ENCODE results near the gene CACNB2. TPM values are rescaled to one million over a fixed set of nuclear protein-coding genes. Genes with fewer than 3 reads are reported as not detected.

CACNB2 gene
- total RNA-seq, 4 donors from 2014 or later: 73.5 to 108 (median 87.2) TPM

- Histone ChIP-seq H3K27me3 (no peaks in the 10 kb centered on the region), H3K36me3 (no peaks in the 10 kb centered on the region), H3K27ac (replicated peaks in 1 of 4) (peak overlapping the region in 2 of 4 donors; percentile 39 to 43), H3K4me3 (no peak overlapping the region), H3K9me3 (no peaks in the 10 kb centered on the region), H3K4me1 (peaks cover 9 to 53% (median 37%) of the 10 kb centered on the region in 4 donors)
- intact Hi-C loops (cut with DNase I): no loop called here
- peak; percentile 31 for DNase-seq (ENCODE audit: extremely low spot score)
- no peak for TF ChIP-seq POLR2A (IDR thresholded peaks at IDR 0.05; ENCODE audit: low read depth)
- TF ChIP-seq EP300 (IDR thresholded peaks at IDR 0.05): no peak
- no peak for TF ChIP-seq POLR2AphosphoS5 (IDR thresholded peaks at IDR 0.05)
- TF ChIP-seq CTCF (IDR thresholded peaks at IDR 0.05): no peak
- 78% methylated on average over 2 of the region's 2 CpGs for WGBS
Observed at GRCh38 chr10:18377898-18378297, 237.7 kb downstream of the CACNB2 start.

- intact Hi-C loops (cut with DNase I): no loop called here
Observed at GRCh38 chr10:18378766-18379165, 238.5 kb downstream of the CACNB2 start.

GRCh38 chr10:18381679-18382078 is 241.5 kb downstream of the CACNB2 start:
- H3K36me3 ChIP-seq: no peaks in the 10 kb centered on the region
- DNase-seq (ENCODE audit: extremely low spot score): peak; percentile 4
- TF ChIP-seq POLR2A (IDR thresholded peaks at IDR 0.05; ENCODE audit: low read depth) (no peak), POLR2AphosphoS5 (IDR thresholded peaks at IDR 0.05) (no peak), CTCF (IDR thresholded peaks at IDR 0.05) (no peak), EP300 (IDR thresholded peaks at IDR 0.05) (no peak)
- H3K9me3 ChIP-seq: no peaks in the 10 kb centered on the region
- no peak overlapping the region for H3K27ac ChIP-seq (replicated peaks in 1 of 4)
- H3K4me1 ChIP-seq: peaks cover 9 to 46% (median 28%) of the 10 kb centered on the region in 4 donors
- H3K4me3 ChIP-seq: no peak overlapping the region
- H3K27me3 ChIP-seq: no peaks in the 10 kb centered on the region
- 91% methylated on average over 5 of the region's 5 CpGs for WGBS
- intact Hi-C loops (cut with DNase I): no loop called here

More at GRCh38 chr10:18378766-18379165, 238.5 kb downstream of the CACNB2 start:
- no peaks in the 10 kb centered on the region for H3K36me3 ChIP-seq
- no peaks in the 10 kb centered on the region for H3K9me3 ChIP-seq
- H3K27ac ChIP-seq (replicated peaks in 1 of 4): peak overlapping the region in 2 of 4 donors; percentile 39 to 43
- TF ChIP-seq CTCF (IDR thresholded peaks at IDR 0.05) (no peak), POLR2A (IDR thresholded peaks at IDR 0.05; ENCODE audit: low read depth) (no peak), EP300 (IDR thresholded peaks at IDR 0.05) (no peak), POLR2AphosphoS5 (IDR thresholded peaks at IDR 0.05) (no peak)
- WGBS: 61% methylated on average over 2 of the region's 2 CpGs
- H3K4me3 ChIP-seq: no peak overlapping the region
- peaks cover 9 to 46% (median 32%) of the 10 kb centered on the region in 4 donors for H3K4me1 ChIP-seq
- H3K27me3 ChIP-seq: no peaks in the 10 kb centered on the region
- DNase-seq (ENCODE audit: extremely low spot score): peak; percentile 89

- DNase-seq (ENCODE audit: extremely low spot score): no peak
- TF ChIP-seq POLR2A (IDR thresholded peaks at IDR 0.05; ENCODE audit: low read depth) (no peak), POLR2AphosphoS5 (IDR thresholded peaks at IDR 0.05) (no peak), EP300 (IDR thresholded peaks at IDR 0.05) (no peak), CTCF (IDR thresholded peaks at IDR 0.05) (no peak)
- Histone ChIP-seq H3K27me3 (no peaks in the 10 kb centered on the region), H3K36me3 (no peaks in the 10 kb centered on the region), H3K27ac (replicated peaks in 1 of 4) (no peak overlapping the region), H3K4me1 (peaks cover 19 to 67% (median 61%) of the 10 kb centered on the region in 4 donors), H3K4me3 (no peak overlapping the region), H3K9me3 (no peaks in the 10 kb centered on the region)
- intact Hi-C loops (cut with DNase I): no loop called here
- WGBS: 74% methylated on average over 5 of the region's 5 CpGs
Observed at GRCh38 chr10:18397906-18398305, 257.7 kb downstream of the CACNB2 start.

GRCh38 chr10:18399158-18399557 is 258.9 kb downstream of the CACNB2 start:
- TF ChIP-seq POLR2AphosphoS5 (IDR thresholded peaks at IDR 0.05): no peak
- no peak for TF ChIP-seq CTCF (IDR thresholded peaks at IDR 0.05)
- TF ChIP-seq EP300 (IDR thresholded peaks at IDR 0.05): no peak
- no peak for TF ChIP-seq POLR2A (IDR thresholded peaks at IDR 0.05; ENCODE audit: low read depth)
- H3K4me1 ChIP-seq: peaks cover 17 to 60% (median 52%) of the 10 kb centered on the region in 4 donors
- no peaks in the 10 kb centered on the region for H3K9me3 ChIP-seq
- no peaks in the 10 kb centered on the region for H3K27me3 ChIP-seq
- intact Hi-C loops (cut with DNase I): no loop called here
- DNase-seq (ENCODE audit: extremely low spot score): no peak
- H3K27ac ChIP-seq (replicated peaks in 1 of 4): no peak overlapping the region
- H3K4me3 ChIP-seq: no peak overlapping the region
- WGBS: 89% methylated on average over 3 of the region's 3 CpGs
- no peaks in the 10 kb centered on the region for H3K36me3 ChIP-seq

Measured in esophagus muscularis mucosa (tissue), 4 donors.